Vagina (tissue), 2 donors: ENCODE data around the gene KLHL29.

Experiments
- CTCF ChIP-seq, 3 experiments: fragments of 450-650 bp in 2 of 3; fragments of 200-600 bp in 1 of 3; sonication (generic) in 1 of 3; IDR thresholded peaks; one replicate each; pipeline ENCODE4 v1.5.1; 2017 to 2019; ENCODE audit warnings: antibody characterized with exemption in 3 of 3, mild to moderate bottlenecking in 2 of 3, moderate library complexity in 2 of 3
- POLR2A ChIP-seq, 2 donors: fragments of 450-650 bp; IDR thresholded peaks; one replicate each; pipeline ENCODE4 v1.6.1; 2017; ENCODE audit warnings: antibody characterized with exemption in 2 of 2, mild to moderate bottlenecking in 2 of 2, moderate library complexity in 2 of 2
- POLR2AphosphoS5 ChIP-seq, 2 donors: sonication (generic); formaldehyde crosslinking; IDR thresholded peaks; one replicate each; pipeline ENCODE4 v1.9.0; 2017; ENCODE audit warnings: antibody characterized with exemption in 2 of 2, mild to moderate bottlenecking in 2 of 2, low read depth in 1 of 2; ENCODE audit not compliant: insufficient read depth in 1 of 2

- TF ChIP-seq CTCF (IDR thresholded peaks at IDR 0.05) (no peak), POLR2AphosphoS5 (IDR thresholded peaks at IDR 0.05; ENCODE audit: insufficient read depth in 1 of 2, low read depth in 1 of 2) (no peak), POLR2A (IDR thresholded peaks at IDR 0.05) (no peak)
Observed at GRCh38 chr2:23355001-23355400, 30.0 kb upstream of the KLHL29 start.
